Caco-2 (cell line): ENCODE data around the gene HOXB2. TPM values are rescaled to one million over a fixed set of nuclear protein-coding genes. Genes with fewer than 3 reads are reported as not detected.
"Not testable (repeated sequence)": the region's sequence is repeated elsewhere in the genome, so short reads cannot be mapped to it uniquely, and the experiment has no call there.

Experiments used
- BruUV-seq: library from RNA; stranded (reverse); fragments of 400-500 nt; replicated peaks from 2 replicates; lab custom pipeline; 2021; lab: Mats Ljungman, UMichigan
- CTCF ChIA-PET: fragments of 300-600 bp; sonication (Branson Sonifier 250); formaldehyde crosslinking; loops from one replicate; lab custom pipeline; 2022; ENCODE audit warnings: antibody characterized with exemption; lab: Charles Lee
- POLR2A ChIA-PET: fragments of 300-600 bp; sonication (Branson Sonifier 250); formaldehyde crosslinking; loops from one replicate; lab custom pipeline; 2022; ENCODE audit warnings: antibody characterized with exemption; lab: Charles Lee
- DNase-seq, 2 experiments: peaks; one replicate each; pipeline versions ENCODE4 v3.0.0 to v3.0.0-alpha.2; 2020 to 2022
- H3K27me3 ChIP-seq: replicated peaks from 2 replicates; pipeline ENCODE4 v1.6.0; 2011; ENCODE audit warnings: low read length; ENCODE audit not compliant: control insufficient read depth, insufficient read depth
- H3K36me3 ChIP-seq: 2 replicates; pipeline ENCODE4 v1.5.1; 2011; ENCODE audit warnings: low read length; ENCODE audit not compliant: control insufficient read depth, insufficient read depth
- H3K4me1 ChIP-seq: fragments of 250-450 bp; sonication (Bioruptor Pico); 2 replicates; pipeline ENCODE4 v1.5.1; 2020; ENCODE audit warnings: mild to moderate bottlenecking
- H3K4me3 ChIP-seq: 2 replicates; pipeline ENCODE4 v1.5.1; 2011; ENCODE audit warnings: low read depth, mild to moderate bottlenecking, control low read depth, low read length
- H3K9me3 ChIP-seq: fragments of 250-450 bp; sonication (Bioruptor Pico); 2 replicates; pipeline ENCODE4 v1.5.1; 2020; ENCODE audit warnings: mild to moderate bottlenecking, moderate library complexity
- H3K27ac Mint-ChIP-seq: one replicate; pipeline ENCODE4 v1.8.0; 2022; ENCODE audit warnings: mixed read lengths; ENCODE audit not compliant: unreplicated experiment
- H3K27me3 Mint-ChIP-seq: one replicate; pipeline ENCODE4 v1.8.0; 2022; ENCODE audit warnings: mixed read lengths; ENCODE audit not compliant: insufficient read depth, unreplicated experiment
- H3K36me3 Mint-ChIP-seq: one replicate; pipeline ENCODE4 v1.8.0; 2022; ENCODE audit warnings: mild to moderate bottlenecking, mixed read lengths; ENCODE audit not compliant: insufficient read depth, unreplicated experiment
- H3K4me1 Mint-ChIP-seq: one replicate; pipeline ENCODE4 v1.8.0; 2022; ENCODE audit warnings: low read depth, mixed read lengths; ENCODE audit not compliant: unreplicated experiment
- H3K4me3 Mint-ChIP-seq: one replicate; pipeline ENCODE4 v1.8.0; 2022; ENCODE audit warnings: mild to moderate bottlenecking, moderate library complexity, mixed read lengths; ENCODE audit not compliant: unreplicated experiment
- H3K9me3 Mint-ChIP-seq: one replicate; pipeline ENCODE4 v1.8.0; 2022; ENCODE audit warnings: mixed read lengths; ENCODE audit not compliant: unreplicated experiment
- CTCF ChIP-seq, 2 experiments: fragments of 200-600 bp in 1 of 2; IDR thresholded peaks; 1 replicate in 1 of 2; 2 replicates in 1 of 2; pipeline versions ENCODE4 v1.5.1 to v1.8.0; 2011 to 2022; ENCODE audit warnings: antibody characterized with exemption in 1 of 2, control low read depth in 1 of 2, inconsistent platforms in 1 of 2, low read depth in 1 of 2, low read length in 1 of 2, mild to moderate bottlenecking in 1 of 2, moderate library complexity in 1 of 2; ENCODE audit not compliant: insufficient read depth in 1 of 2, severe bottlenecking in 1 of 2, unreplicated experiment in 1 of 2
- intact Hi-C: fragments of 100-400 bp; cut with micrococcal nuclease; formaldehyde crosslinking; loops from one replicate; pipeline ENCODE4 v1.10.0; 2022; ENCODE audit not compliant: unreplicated experiment
- total RNA-seq: library from RNA; stranded (reverse); gene quantifications from 2 replicates; pipeline ENCODE4 v1.2.3, GENCODE V29; 2022

HOXB2 gene
- total RNA-seq, 1 experiment from 2014 or later = 1.1 TPM

- peaks cover 34% of the 10 kb centered on the region for H3K27me3 Mint-ChIP-seq
- CTCF ChIA-PET = no interaction called here
- no peaks in the 10 kb centered on the region for H3K9me3 Mint-ChIP-seq
- no peaks in the 10 kb centered on the region for H3K27me3 ChIP-seq
- intact Hi-C loops = no loop called here
- no peak overlapping the region for H3K4me3 ChIP-seq
- TF ChIP-seq CTCF (IDR thresholded peaks at IDR 0.05; ENCODE audit: insufficient read depth in 1 of 2, low read depth in 1 of 2, low read length in 1 of 2, severe bottlenecking in 1 of 2, unreplicated experiment in 1 of 2) = no peak
- H3K4me1 ChIP-seq = peaks cover 27% of the 10 kb centered on the region
- no TSS peak for BruUV-seq
- H3K36me3 ChIP-seq = no peaks in the 10 kb centered on the region
- no peak for DNase-seq
- peaks cover 33% of the 10 kb centered on the region for H3K4me1 Mint-ChIP-seq
- H3K36me3 Mint-ChIP-seq = no peaks in the 10 kb centered on the region
- H3K4me3 Mint-ChIP-seq = no peak overlapping the region
- peaks cover 2% of the 10 kb centered on the region; the same call in 1 of the 2 replicates for H3K9me3 ChIP-seq
- POLR2A ChIA-PET = no interaction called here
- H3K27ac Mint-ChIP-seq = no peak overlapping the region
Observed at GRCh38 chr17:48510381-48510760, 34.5 kb downstream of the HOXB2 start.

- CTCF ChIA-PET, BruUV-seq: not testable (repeated sequence)
Observed at GRCh38 chr17:48509708-48510107, 35.2 kb downstream of the HOXB2 start.

GRCh38 chr17:48506246-48506645 lies 38.7 kb downstream of the HOXB2 start:
- peak; percentile 11 to 29 for TF ChIP-seq CTCF (IDR thresholded peaks at IDR 0.05; ENCODE audit: insufficient read depth in 1 of 2, low read depth in 1 of 2, low read length in 1 of 2, severe bottlenecking in 1 of 2, unreplicated experiment in 1 of 2)
- Histone ChIP-seq H3K36me3 (no peaks in the 10 kb centered on the region), H3K27me3 (no peaks in the 10 kb centered on the region), H3K9me3 (peaks cover 2% of the 10 kb centered on the region; the same call in 1 of the 2 replicates), H3K4me1 (peaks cover 3% of the 10 kb centered on the region; the same call in 1 of the 2 replicates), H3K4me3 (no peak overlapping the region)
- Mint-ChIP-seq H3K27me3 (peaks cover 20% of the 10 kb centered on the region), H3K4me3 (no peak overlapping the region), H3K9me3 (no peaks in the 10 kb centered on the region), H3K27ac (no peak overlapping the region), H3K4me1 (peaks cover 14% of the 10 kb centered on the region), H3K36me3 (no peaks in the 10 kb centered on the region)
- intact Hi-C loops = no loop called here
- BruUV-seq = no TSS peak
- ChIA-PET CTCF (interaction anchor here (0.8 to 1.5 kb wide), 2 partner anchors 10 to 11 kb away, joined by 3 read pairs; no protein-coding TSS in a partner anchor), POLR2A (interaction anchor here (1.0 kb wide), 1 partner anchor 46 kb away, joined by 3 read pairs; no protein-coding TSS in a partner anchor)
- DNase-seq = no peak

More at GRCh38 chr17:48509708-48510107, 35.2 kb downstream of the HOXB2 start:
- intact Hi-C loops, H3K36me3 ChIP-seq, H3K4me3 ChIP-seq, H3K9me3 Mint-ChIP-seq, H3K4me3 Mint-ChIP-seq, H3K9me3 ChIP-seq, DNase-seq, H3K27ac Mint-ChIP-seq, H3K36me3 Mint-ChIP-seq, H3K27me3 ChIP-seq: not testable (repeated sequence)
- Mint-ChIP-seq H3K4me1 (peaks cover 33% of the 10 kb centered on the region), H3K27me3 (peaks cover 30% of the 10 kb centered on the region)
- POLR2A ChIA-PET = interaction anchor here (0.7 kb wide), 1 partner anchor 53 kb away, joined by 4 read pairs; no protein-coding TSS in a partner anchor
- peaks cover 20% of the 10 kb centered on the region for H3K4me1 ChIP-seq
